Stimulated activated naive CD4-positive, alpha-beta T cell (primary cell): ENCODE measurements around the gene RER1.

Source experiments
- DNase-seq, 6 experiments: peaks; one replicate each; lab custom pipeline; 2025; lab: John Stamatoyannopoulos, UW

The RER1 gene

DNA sequence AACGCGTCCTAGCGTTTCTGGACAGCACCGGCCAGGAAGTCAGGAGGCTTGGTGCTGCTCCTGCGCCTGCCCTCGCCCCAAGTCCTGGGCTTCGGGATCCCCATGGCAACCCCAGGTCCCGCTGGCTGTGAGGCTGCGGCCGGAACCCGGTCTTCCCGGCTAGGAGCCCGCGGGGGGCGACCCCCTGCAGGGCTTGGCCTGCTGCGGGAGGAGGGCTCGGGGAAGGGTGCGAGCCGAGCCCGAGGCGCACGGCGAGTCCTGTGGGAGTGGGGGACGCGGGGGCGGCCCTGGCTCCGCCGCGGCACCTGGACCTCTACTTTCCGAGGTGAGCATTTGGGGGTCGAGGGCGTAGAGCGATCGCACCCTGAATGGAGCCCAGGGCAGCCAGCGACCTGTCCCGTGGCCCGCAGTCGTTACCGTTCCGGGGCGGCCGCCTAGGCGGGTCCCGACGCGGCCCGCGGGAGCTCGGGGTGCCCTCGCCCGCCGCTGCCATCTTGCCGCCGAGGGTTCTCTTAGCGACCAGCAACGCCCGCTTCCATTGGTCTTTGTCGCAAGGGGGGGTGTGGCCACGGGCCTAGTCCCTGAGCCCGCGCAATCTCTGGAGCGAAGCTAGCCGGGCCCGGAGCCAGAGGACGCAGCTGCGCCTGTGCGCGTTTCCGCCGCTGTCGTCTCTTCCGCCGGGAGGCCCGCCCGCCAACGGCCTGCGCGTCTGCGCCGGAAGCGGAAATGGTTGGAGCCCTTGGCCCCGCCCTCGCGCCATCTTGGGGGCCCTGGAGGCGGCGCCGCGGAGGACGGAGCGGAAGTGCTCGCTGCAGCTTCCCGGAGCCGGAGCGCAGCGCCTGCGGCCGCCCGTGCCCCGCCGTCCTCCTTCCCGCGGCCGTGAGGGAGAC, at the start of gene RER1, which contains the start of gene MORN1:
TSS of gene RER1 (plus strand) at position 801 of the 890 bp plus-strand sequence. CDS start 3,950 bp downstream, outside the sequence.
TSS of gene MORN1 (minus strand) at position 514 of the 890 bp plus-strand sequence. CDS start at position 493, 21 bp downstream.
- peak; percentile 95 to 99 (median 98) for DNase-seq

DNA sequence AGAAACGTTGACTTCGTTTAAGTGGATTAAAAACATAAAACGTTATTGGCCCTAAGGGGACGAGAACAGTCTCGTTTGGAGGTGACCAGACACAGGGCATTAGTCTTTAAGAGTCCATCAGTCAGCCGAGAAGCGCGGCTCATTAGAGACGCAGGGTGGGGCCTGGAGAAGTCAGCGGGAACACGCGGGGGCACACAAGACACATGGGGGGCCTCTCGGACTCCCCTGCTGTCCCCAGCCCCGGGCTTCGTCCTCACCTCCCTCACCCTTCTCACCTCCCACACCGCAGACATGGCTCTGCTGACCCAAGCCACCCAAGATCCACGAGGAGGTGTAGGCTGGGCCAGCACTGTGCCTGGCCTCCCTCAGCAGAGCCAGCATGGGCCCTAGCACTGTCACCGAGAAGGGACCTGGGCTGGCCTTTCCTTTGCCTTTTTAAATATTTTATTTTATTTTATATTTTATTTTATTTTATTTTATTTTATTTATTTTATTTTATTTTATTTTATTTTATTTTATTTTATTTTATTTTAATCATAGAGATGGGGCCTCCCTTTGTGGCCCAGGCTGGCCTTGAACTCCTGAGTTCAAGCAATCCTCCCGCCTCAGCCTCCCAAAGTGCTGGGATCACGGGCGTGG, 49.1 kb upstream of the RER1 start:
- DNase-seq, result no peak

DNA sequence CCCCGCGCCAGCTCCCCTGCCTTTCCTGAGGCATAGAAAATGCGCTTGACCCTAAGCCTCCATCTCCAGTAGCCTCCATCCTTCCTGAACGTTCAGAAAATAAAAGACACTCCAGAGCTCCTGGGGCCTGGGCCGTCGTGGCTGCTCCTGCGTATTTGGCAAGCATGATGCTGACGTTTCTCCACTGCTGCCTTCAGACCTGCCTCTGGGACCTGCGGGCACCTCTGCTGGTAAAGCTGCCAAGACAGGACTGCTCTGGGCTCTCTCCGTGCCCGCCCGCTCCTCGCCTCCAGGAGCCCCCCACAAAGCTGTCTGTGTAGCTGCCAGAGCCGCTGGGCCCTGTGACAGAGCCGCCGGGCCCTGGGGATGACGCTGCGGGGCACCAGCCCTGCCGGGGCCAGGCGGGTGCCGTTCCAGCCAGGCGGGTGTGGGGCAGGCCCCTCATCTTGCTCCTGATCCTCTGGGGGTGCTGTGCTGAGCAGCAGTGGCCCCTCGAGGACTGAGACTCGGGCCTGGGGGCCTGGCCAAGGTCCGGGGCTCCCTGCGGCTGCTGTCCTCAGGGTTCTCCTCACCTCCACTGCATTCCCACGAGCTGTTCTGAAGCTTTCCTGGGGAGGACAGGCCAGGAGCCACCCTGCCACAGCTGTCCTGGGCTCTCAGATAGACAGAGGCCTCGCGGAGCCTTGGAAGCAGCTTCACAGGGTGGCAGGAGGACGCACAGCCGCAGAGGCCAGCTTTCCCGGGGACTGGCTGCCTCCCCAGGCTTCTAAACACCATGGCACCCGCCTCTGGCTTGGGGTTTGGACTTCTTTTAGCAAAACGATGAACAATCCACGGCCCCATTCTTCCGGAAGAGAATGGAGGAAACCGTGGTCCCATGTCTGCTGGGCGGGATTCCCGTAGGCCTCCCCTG, 48.4 kb upstream of the RER1 start:
- DNase-seq, result no peak

GRCh38 chr1:2344121-2344681, 47.4 kb upstream of the RER1 start:
- no peak for DNase-seq

DNA sequence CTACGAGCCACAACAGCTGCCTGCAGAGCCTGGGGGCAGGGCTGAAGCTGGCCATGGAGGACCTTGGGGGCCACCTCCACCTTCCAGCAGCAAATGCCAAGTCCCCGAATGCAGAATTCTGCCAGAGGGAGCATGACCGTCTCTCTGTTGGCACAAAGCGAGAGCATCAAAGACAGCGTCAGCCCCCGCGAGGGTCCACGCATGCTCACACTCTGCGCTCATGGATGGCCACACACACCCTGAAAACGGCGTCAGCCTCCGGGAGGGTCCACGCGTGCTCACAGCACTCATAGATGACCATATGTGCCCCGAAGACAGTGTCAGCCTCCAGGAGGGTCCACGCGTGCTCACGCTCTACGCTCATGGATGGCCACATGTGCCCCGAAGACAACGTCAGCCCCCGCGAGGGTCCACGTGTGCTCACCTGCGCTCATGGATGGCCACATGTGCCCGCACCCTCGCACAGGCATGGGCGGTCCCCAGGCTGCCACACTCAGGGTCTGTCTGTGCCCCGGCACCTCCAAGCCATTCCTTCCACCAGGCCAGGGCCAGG, 46.8 kb upstream of the RER1 start:
- DNase-seq, result no peak

- no peak for DNase-seq
These were observed 46.2 kb upstream of the RER1 start for GRCh38 chr1:2345297-2346075.

DNA sequence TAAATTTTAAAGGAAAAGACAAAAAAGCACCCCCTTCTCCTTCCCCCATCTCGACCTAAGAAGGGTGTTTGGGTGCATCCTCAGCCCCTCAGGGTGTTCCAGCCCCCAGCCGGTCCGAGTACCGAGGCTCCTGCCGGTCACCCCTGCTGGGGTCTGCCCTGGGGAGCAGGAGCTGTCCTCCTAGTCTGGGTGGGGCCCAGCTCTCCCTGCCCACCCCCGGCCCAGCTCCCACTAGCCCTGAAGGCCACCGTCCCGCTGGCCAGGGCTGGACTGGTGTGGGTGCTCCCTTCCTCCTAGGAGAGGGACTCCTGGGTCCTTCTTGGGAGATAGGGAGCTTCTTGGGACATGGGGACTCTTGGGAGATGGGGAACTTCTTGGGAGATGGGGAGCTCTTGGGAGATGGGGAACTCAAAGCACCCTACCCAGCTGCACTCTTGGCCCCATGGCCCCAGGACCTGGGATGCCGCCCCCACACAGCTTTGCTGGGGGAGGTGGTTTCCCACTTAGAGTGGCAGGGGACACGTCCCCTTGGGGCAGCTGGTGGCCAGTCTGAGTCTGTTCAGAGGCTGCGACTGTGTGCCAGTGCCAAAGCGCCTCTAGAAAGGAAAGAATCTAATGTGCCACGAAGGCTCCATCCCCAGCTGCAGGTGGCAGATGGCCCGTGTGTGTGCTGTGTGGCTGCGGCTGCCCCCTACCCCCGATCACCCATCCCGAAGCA, 44.8 kb upstream of the RER1 start:
- DNase-seq, result no peak

DNA sequence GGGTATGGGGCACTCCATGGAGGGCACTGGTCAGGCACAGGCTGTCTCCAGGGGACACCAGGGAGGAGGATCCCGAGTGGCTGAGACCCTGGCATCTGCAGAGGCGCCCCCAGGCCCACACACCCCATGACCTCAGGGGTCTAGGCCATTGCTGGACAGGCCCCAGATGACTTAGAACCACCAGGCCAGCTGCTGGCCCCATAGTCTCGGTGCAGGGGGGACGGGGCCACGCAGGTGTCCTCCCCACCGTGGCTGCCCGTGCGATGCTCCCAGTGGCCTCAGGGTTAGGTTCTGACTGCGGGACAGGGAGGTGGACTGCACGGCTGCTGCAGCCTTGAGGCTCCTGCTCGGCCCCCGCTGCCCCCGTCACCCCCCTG, 44.2 kb upstream of the RER1 start:
- no peak for DNase-seq

DNA sequence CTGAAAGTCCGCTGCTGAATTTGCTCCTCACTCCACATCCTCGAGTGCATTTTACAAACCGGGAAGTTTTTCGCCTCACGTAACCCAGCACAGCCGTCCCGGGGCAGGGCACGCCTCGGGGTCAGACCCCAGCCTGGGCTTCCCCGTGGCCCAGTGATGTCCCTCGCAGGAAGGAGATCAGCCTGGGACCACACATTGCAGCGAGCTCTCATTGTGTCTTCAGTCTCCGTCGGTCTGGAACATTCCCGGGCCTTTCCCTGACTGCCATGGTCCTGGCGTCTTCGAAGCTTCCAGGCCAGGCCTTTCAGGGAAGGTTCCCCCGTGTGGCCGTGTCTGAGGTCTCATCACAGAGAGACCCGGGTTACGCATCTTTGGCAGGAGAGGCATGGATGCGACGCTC, 43.7 kb upstream of the RER1 start:
- DNase-seq, result no peak

DNA sequence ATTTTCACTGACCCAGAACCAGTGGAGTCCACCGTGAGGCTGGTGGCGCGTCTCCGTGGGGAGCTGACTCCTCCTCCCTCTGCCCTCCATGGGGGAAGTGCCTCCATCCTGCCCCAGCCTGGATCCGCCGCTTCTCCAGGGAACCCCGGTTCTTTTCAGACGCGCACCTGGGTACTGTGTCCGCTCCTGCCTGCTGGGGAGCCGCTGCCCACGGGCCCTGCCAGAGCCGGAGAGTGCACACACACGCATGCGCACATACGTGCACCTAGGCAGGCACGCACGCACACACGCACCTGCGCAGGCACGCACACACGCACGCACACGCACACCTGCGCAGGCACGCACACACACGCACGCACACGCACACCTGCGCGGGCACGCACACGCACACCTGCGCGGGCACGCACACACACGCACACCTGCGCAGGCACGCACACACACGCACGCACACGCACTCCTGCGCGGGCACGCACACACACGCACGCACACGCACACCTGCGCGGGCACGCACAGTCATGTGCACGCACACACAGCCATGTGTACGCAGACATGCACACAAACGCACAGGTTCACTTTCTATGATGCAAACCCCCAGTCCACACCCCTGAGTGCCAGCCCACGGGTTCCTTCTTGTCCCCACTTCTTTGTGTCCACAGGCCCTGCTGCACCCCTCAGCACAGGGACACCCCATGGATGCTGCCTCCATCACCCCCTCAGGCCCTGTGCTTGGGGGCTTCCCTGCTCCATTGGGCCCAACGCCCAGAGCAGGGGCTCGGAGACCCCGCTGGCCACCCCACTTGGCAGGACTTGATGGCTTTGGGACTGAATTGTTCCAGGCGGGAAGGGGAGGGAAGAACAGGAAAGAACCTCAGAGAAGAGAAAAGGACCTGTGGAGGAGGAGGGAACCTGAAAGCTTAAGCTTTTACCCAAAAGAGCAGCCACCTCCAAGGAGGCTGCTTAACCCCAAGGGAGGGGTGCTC, 43.0 kb upstream of the RER1 start:
- DNase-seq, result no peak

- DNase-seq, result no peak
These were observed 41.8 kb upstream of the RER1 start for GRCh38 chr1:2349806-2350205.

GRCh38 chr1:2350501-2350900, 41.1 kb upstream of the RER1 start:
- no peak for DNase-seq

- DNase-seq, result no peak
These were observed 40.6 kb upstream of the RER1 start for GRCh38 chr1:2350911-2351655.

DNA sequence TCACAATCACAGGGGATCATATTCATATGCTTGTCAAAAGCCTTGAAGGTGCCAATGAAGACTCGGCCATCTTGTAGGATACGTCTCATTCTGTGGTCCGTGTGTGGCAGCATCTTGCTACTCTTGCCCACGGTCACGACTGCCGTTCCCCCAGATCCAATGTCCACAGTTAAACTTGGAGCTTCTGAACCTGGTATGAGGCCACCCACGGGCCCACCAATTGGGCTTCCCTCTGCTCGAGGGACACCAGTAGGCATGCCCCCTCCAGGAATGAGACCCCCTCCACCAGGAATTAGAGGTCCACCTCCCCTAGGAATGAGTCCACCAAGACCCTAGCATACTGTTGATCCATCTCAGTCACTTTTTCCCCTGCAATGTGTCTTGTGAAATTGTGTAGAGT, 39.9 kb upstream of the RER1 start:
- no peak for DNase-seq

DNA sequence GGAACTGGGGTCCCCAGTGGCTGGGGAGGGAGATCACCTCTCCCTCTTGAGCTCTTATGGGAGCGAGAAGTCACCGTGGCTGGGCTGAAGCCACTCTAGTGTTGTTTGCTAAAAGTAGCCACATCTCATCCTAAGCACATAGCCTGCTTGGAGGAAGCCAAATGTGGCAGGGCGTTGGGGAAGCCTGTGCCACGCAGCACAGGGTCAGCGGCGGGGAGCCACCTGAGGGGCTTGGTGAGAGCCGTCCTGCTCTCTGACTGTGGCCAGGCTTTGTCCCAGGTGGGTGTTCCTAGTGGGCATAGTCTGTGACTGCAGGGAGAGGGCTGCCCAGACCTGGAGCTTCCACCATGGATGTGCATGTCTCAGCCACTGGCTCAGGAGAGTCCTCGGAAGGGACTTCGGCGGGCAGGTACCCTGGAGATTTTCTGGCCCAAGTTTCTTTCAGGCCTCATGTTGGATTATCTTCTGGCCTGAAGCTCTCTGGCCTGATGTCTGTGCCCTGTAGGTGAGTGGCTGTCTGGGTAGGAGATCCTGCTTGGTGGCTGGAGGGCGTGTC, 39.2 kb upstream of the RER1 start:
- DNase-seq, result no peak

DNA sequence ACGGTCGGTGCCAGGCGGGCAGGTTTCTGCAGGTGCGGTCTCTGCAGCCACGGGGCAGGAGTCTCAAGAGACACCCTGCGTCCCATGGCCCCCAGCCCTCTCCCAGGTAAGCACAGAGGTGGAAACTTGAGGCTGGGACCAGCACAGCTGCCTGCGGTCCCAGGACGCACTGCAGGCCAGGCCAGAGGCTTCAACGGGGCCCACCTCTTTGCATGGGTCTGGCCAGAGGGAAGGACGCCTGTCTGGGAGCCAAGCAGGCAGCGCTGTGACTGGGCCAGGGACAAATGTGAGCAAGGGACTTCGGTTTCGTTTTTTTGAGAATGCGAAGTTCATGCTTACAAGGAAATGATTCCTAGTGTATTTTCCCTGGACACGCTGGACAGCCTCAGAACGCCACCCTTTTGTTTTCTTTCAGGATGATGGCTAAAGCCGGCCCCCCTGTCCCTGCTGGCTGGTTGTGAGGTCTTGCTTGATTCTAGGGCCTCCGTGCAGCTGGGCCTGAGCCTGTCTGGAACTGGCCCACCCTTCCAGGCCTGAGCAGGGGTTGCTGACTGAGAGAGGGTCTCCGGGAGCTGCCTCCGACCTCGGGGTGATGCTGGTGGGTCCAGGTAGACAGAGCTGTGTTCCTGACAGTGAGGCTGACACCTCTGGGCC, 38.6 kb upstream of the RER1 start:
- no peak for DNase-seq
